Neural progenitor cell (in vitro differentiated cells): ENCODE data around the gene GJB3.

Experiments used
- EZH2 ChIP-seq: fragments of 200-600 bp; sonication (generic); IDR thresholded peaks from 2 replicates; pipeline ENCODE4 v1.6.1; 2017; ENCODE audit warnings: antibody characterized with exemption, mild to moderate bottlenecking, moderate library complexity
- EZH2phosphoT487 ChIP-seq: fragments of 200-600 bp; sonication (generic); IDR thresholded peaks from 2 replicates; pipeline ENCODE4 v1.6.1; 2017; ENCODE audit warnings: antibody characterized with exemption
- TF ChIP-seq, protein P1 (sequence below): fragments of 200-600 bp; sonication (generic); IDR thresholded peaks from 2 replicates; pipeline ENCODE4 v1.5.1; 2017; ENCODE audit warnings: antibody characterized with exemption, mild to moderate bottlenecking

DNA sequence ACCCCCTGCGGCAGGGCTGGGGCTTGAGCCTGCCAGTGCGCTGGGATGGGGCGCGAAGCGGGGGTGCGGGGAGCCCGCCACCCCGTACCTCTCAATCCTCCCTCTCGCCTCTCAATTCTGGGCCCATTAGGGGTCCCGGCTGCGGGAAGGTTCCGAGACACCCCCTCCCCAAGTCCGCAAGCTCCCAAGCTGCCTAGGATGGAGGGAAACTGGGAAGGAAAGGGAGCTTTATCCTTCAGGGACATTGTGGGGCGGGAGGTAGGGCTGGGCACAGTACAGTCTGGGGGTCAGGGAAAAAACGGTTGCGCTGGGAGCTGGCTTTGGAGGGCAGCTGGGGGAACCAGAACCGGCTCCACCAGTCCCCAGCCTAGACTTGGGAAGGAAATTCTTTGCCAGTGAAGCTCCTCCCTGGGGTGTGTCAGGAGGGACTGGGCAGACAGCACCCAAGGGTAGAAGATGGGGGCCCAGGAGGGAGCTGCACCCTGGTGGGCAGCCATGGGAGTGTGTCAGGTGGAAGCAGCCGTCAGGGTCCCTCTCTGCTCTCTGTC, 904 bp downstream of the GJB3 start:
- TF ChIP-seq, protein P1, sequence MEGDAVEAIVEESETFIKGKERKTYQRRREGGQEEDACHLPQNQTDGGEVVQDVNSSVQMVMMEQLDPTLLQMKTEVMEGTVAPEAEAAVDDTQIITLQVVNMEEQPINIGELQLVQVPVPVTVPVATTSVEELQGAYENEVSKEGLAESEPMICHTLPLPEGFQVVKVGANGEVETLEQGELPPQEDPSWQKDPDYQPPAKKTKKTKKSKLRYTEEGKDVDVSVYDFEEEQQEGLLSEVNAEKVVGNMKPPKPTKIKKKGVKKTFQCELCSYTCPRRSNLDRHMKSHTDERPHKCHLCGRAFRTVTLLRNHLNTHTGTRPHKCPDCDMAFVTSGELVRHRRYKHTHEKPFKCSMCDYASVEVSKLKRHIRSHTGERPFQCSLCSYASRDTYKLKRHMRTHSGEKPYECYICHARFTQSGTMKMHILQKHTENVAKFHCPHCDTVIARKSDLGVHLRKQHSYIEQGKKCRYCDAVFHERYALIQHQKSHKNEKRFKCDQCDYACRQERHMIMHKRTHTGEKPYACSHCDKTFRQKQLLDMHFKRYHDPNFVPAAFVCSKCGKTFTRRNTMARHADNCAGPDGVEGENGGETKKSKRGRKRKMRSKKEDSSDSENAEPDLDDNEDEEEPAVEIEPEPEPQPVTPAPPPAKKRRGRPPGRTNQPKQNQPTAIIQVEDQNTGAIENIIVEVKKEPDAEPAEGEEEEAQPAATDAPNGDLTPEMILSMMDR: no peak
- TF ChIP-seq EZH2 (peak; percentile 72), EZH2phosphoT487 (no peak)
